Stimulated activated CD4-positive, alpha-beta T cell treated with anti-CD3 and anti-CD28 coated beads, Interleukin-1b, Interleukin-23, amount 100 ng/mL, for 1 hour (primary cell): ENCODE results near the gene EMC1.
"Not testable (repeated sequence)": the region's sequence is repeated elsewhere in the genome, so short reads cannot be mapped to it uniquely, and the experiment has no call there.

Source experiments
- DNase-seq, 2 donors: peaks; one replicate each; pipeline ENCODE4 v3.0.0-alpha.2; 2020; ENCODE audit warnings: low read depth in 2 of 2

EMC1 gene

GRCh38 chr1:19190468-19190867, 60.9 kb downstream of the EMC1 start:
- DNase-seq, result no peak

GRCh38 chr1:19189270-19189669, 62.1 kb downstream of the EMC1 start:
- no peak for DNase-seq

- no peak for DNase-seq
These were observed 63.5 kb downstream of the EMC1 start for GRCh38 chr1:19187852-19188251.

GRCh38 chr1:19186001-19186400, 65.3 kb downstream of the EMC1 start:
- DNase-seq, result no peak

GRCh38 chr1:19182223-19182622, 69.1 kb downstream of the EMC1 start:
- no peak for DNase-seq

GRCh38 chr1:19180265-19180657, 71.1 kb downstream of the EMC1 start:
- DNase-seq, result not testable (repeated sequence)

GRCh38 chr1:19179597-19180264, 71.6 kb downstream of the EMC1 start:
- no peak for DNase-seq

- DNase-seq, result no peak
These were observed 72.5 kb downstream of the EMC1 start for GRCh38 chr1:19178734-19179398.

- DNase-seq, result no peak
These were observed 73.5 kb downstream of the EMC1 start for GRCh38 chr1:19177811-19178210.

GRCh38 chr1:19169642-19170041, 81.7 kb downstream of the EMC1 start:
- no peak for DNase-seq

GRCh38 chr1:19167140-19167539, 84.2 kb downstream of the EMC1 start:
- DNase-seq, result no peak

- DNase-seq, result no peak
These were observed 85.3 kb downstream of the EMC1 start for GRCh38 chr1:19166066-19166465.
